H1 (cell line): Measurements from ENCODE around the gene PITPNC1. TPM values are rescaled to one million over a fixed set of nuclear protein-coding genes. Genes with fewer than 3 reads are reported as not detected.

Source experiments
- CHD2 ChIP-seq: IDR thresholded peaks from 2 replicates; pipeline ENCODE4 v1.6.1; 2012; ENCODE audit warnings: low read length, improper control_type of control experiment
- TAF1 ChIP-seq: IDR thresholded peaks from 2 replicates; pipeline ENCODE4 v1.6.1; 2011; ENCODE audit warnings: mild to moderate bottlenecking, low read depth, low read length
- polyA plus RNA-seq, 7 experiments: library from polyadenylated mRNA; depleted of rRNA in 3 of 7; stranded (reverse) in 5 of 7; unstranded in 2 of 7; fragments of >200 nt in 5 of 7; fragments of 200-250 nt in 2 of 7; gene quantifications; 1 replicate in 5 of 7; 2 replicates in 1 of 7; 4 replicates in 1 of 7; pipeline versions ENCODE4 v1.2.1 to v1.2.3, GENCODE V29; 2011 to 2013; ENCODE audit warnings: missing spikeins in 2 of 7, mixed read lengths in 2 of 7
- total RNA-seq: library from RNA; stranded (reverse); fragmentation: NEBNext Ultra II Directional; extraction: Animal tissue kit (Norgen Biotek cat#: 25700); gene quantifications from 2 replicates; pipeline ENCODE4 v1.2.1, GENCODE V29; 2021

The PITPNC1 gene
- total and polyA plus RNA-seq, 2 of the 8 experiments (the other 6 are each of a cell fraction or from before 2014, with no cell fraction given): 17.6 to 54.7 TPM

DNA sequence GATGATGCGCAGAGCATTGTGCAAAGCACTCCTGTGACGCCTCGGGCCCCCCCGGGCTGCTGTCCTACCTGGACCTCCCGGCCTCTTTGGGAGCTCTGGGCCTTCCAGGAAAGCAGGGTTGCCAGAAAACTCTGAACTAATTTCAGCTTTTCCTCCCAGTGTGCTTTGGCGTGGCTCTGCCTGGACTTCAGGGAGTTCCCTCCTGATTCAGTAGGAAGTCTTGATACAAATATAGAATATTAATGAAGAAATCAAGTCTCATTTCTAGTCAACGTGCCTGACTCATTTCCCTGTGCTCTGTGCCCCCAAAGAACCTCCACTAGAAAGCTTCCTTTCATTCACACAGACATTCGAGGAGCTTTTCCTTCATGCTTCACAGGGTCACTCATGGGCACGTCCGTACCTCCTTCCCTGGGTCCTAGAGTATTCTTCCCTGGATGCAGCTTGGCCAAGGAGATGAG, 256.7 kb downstream of the PITPNC1 start (continued):
- TF ChIP-seq CHD2: no peak
- no peak for TF ChIP-seq TAF1
